ENCODE measurements around the gene GKN2. TPM values are rescaled to one million over a fixed set of nuclear protein-coding genes. Genes with fewer than 3 reads are reported as not detected.

Gene GKN2
- polyA plus RNA-seq, 1 of the 3 experiments (the other 2 are of a cell fraction): not detected

- H3F3A ChIP-seq (replicated peaks; ENCODE audit: insufficient read depth): no peaks in the 10 kb centered on the region
- ChIA-PET CTCF (interaction anchor here (0.5 to 7.8 kb wide), 14 partner anchors 9 to 511 kb away, joined by 3 to 156 read pairs (median 5); no protein-coding TSS in a partner anchor), POLR2A (no interaction called here)
- H3K79me2 ChIP-seq (ENCODE audit: insufficient read depth): no peaks in the 10 kb centered on the region
- no peaks in the 10 kb centered on the region for H4K20me1 ChIP-seq (ENCODE audit: insufficient read depth)
- H3K4me3 ChIP-seq (ENCODE audit: low read depth in 2 of 2, low read length in 1 of 2): no peak overlapping the region
- no peaks in the 10 kb centered on the region for H3K9me3 ChIP-seq
- H3K9me2 ChIP-seq: no peaks in the 10 kb centered on the region
- no peak overlapping the region for H3K9ac ChIP-seq
- no peak for DNase-seq
- H3K27me3 ChIP-seq (ENCODE audit: insufficient read depth): no peaks in the 10 kb centered on the region
- 66% methylated on average over 4 of the region's 5 CpGs for WGBS (ENCODE audit: low lambda C conversion rate)
- H3K4me1 ChIP-seq (ENCODE audit: control insufficient read depth in 1 of 2, insufficient read depth in 2 of 2, low read depth in 1 of 2, low read length in 1 of 2): peaks cover 0 to 8% of the 10 kb centered on the region in 2 experiments; a peak in 2 of 4 replicates
- no peaks in the 10 kb centered on the region for H3K36me3 ChIP-seq (replicated peaks in 1 of 2; ENCODE audit: control insufficient read depth in 1 of 2, insufficient read depth in 2 of 2, low read length in 1 of 2)
- no peak overlapping the region for H2AFZ ChIP-seq (ENCODE audit: low read depth)
- no peak overlapping the region for H3K27ac ChIP-seq (ENCODE audit: low read depth in 2 of 2, low read length in 1 of 2)
- no peak overlapping the region for H3K4me2 ChIP-seq
- TF ChIP-seq TCF12 (IDR thresholded peaks at IDR 0.05): 0 out of 2 replicates have a peak, but pooled peaks have one; percentile 12
- TF ChIP-seq SIN3A (IDR thresholded peaks at IDR 0.05; ENCODE audit: borderline replicate concordance, low read depth, low read length): no peak
- no peak for TF ChIP-seq TEAD4 (IDR thresholded peaks at IDR 0.05; ENCODE audit: borderline replicate concordance, insufficient read depth)
- TF ChIP-seq FOSL2 (IDR thresholded peaks at IDR 0.05; ENCODE audit: borderline replicate concordance, low read depth): peak; percentile 11; the same call in 1 of the 2 replicates
- TF ChIP-seq POLR2AphosphoS5 (IDR thresholded peaks at IDR 0.05; ENCODE audit: low read depth, low read length): no peak
- no peak for TF ChIP-seq MAX (IDR thresholded peaks at IDR 0.05; ENCODE audit: low read depth)
Observed at GRCh38 chr2:68908392-68908970, 44.2 kb downstream of the GKN2 start.

GRCh38 chr2:68907920-68908253 lies 44.8 kb downstream of the GKN2 start:
- Histone ChIP-seq H3K79me2 (ENCODE audit: insufficient read depth) (no peaks in the 10 kb centered on the region), H3K4me1 (ENCODE audit: control insufficient read depth in 1 of 2, insufficient read depth in 2 of 2, low read depth in 1 of 2, low read length in 1 of 2) (peaks cover 0 to 8% of the 10 kb centered on the region in 2 experiments; a peak in 2 of 4 replicates), H3F3A (replicated peaks; ENCODE audit: insufficient read depth) (no peaks in the 10 kb centered on the region), H3K4me2 (no peak overlapping the region), H3K9me3 (no peaks in the 10 kb centered on the region), H2AFZ (ENCODE audit: low read depth) (no peak overlapping the region), H4K20me1 (ENCODE audit: insufficient read depth) (no peaks in the 10 kb centered on the region), H3K9ac (no peak overlapping the region), H3K4me3 (ENCODE audit: low read depth in 2 of 2, low read length in 1 of 2) (no peak overlapping the region), H3K36me3 (replicated peaks in 1 of 2; ENCODE audit: control insufficient read depth in 1 of 2, insufficient read depth in 2 of 2, low read length in 1 of 2) (no peaks in the 10 kb centered on the region), H3K27me3 (ENCODE audit: insufficient read depth) (no peaks in the 10 kb centered on the region), H3K27ac (ENCODE audit: low read depth in 2 of 2, low read length in 1 of 2) (no peak overlapping the region), H3K9me2 (no peaks in the 10 kb centered on the region)
- 80% methylated on average over 4 of the region's 4 CpGs for WGBS (ENCODE audit: low lambda C conversion rate)
- TF ChIP-seq EZH2phosphoT487 (IDR thresholded peaks at IDR 0.05; ENCODE audit: borderline replicate concordance, low read depth): no peak
- no peak for TF ChIP-seq GABPA (IDR thresholded peaks at IDR 0.05; ENCODE audit: low read depth)
- no peak for TF ChIP-seq YY1 (IDR thresholded peaks at IDR 0.05; ENCODE audit: low read depth)
- TF ChIP-seq ELF1 (IDR thresholded peaks at IDR 0.05): no peak
- no peak for TF ChIP-seq RAD21 (IDR thresholded peaks at IDR 0.05; ENCODE audit: low read length)
- CTCF ChIA-PET: interaction anchor here (0.8 to 7.8 kb wide), 15 partner anchors 9 to 445 kb away, joined by 3 to 156 read pairs (median 4); no protein-coding TSS in a partner anchor
- POLR2A ChIA-PET: no interaction called here
- no peak for DNase-seq

GRCh38 chr2:68907232-68907919 lies 45.3 kb downstream of the GKN2 start:
- Histone ChIP-seq H3K9me2 (no peaks in the 10 kb centered on the region), H2AFZ (ENCODE audit: low read depth) (no peak overlapping the region), H3K27ac (ENCODE audit: low read depth in 2 of 2, low read length in 1 of 2) (no peak overlapping the region), H3K36me3 (replicated peaks in 1 of 2; ENCODE audit: control insufficient read depth in 1 of 2, insufficient read depth in 2 of 2, low read length in 1 of 2) (no peaks in the 10 kb centered on the region), H3K9me3 (peaks cover 5% of the 10 kb centered on the region; the same call in 1 of the 2 replicates), H3K4me1 (ENCODE audit: control insufficient read depth in 1 of 2, insufficient read depth in 2 of 2, low read depth in 1 of 2, low read length in 1 of 2) (peaks cover 0 to 8% of the 10 kb centered on the region in 2 experiments; a peak in 2 of 4 replicates), H4K20me1 (ENCODE audit: insufficient read depth) (no peaks in the 10 kb centered on the region), H3K79me2 (ENCODE audit: insufficient read depth) (no peaks in the 10 kb centered on the region), H3K27me3 (ENCODE audit: insufficient read depth) (no peaks in the 10 kb centered on the region), H3K4me2 (no peak overlapping the region), H3F3A (replicated peaks; ENCODE audit: insufficient read depth) (no peaks in the 10 kb centered on the region), H3K4me3 (ENCODE audit: low read depth in 2 of 2, low read length in 1 of 2) (no peak overlapping the region), H3K9ac (no peak overlapping the region)
- POLR2A ChIA-PET: no interaction called here
- TF ChIP-seq EP300 (IDR thresholded peaks at IDR 0.05; ENCODE audit: borderline replicate concordance in 1 of 2, low read depth in 1 of 2, low read length in 1 of 2) (no peak), NRF1 (IDR thresholded peaks at IDR 0.05; ENCODE audit: low read depth, low read length) (no peak), REST (IDR thresholded peaks at IDR 0.05; ENCODE audit: low read depth, low read length) (no peak), TAF1 (IDR thresholded peaks at IDR 0.05; ENCODE audit: borderline replicate concordance, low read depth, low read length) (no peak)
- CTCF ChIA-PET: interaction anchor here (0.9 to 7.8 kb wide), 14 partner anchors 8 to 444 kb away, joined by 3 to 156 read pairs (median 4); no protein-coding TSS in a partner anchor
- WGBS (ENCODE audit: low lambda C conversion rate): 76% methylated on average over 5 of the region's 5 CpGs
- DNase-seq: no peak
